NCI-H1417 (cell line): ENCODE measurements around the gene INO80D.
A peak's percentile ranks its signal among the peaks of the same experiment; 100 is the strongest.
"Not testable (repeated sequence)": the region's sequence is repeated elsewhere in the genome, so short reads cannot be mapped to it uniquely, and the experiment has no call there.

Experiments
- DNase-seq, 3 experiments: peaks; one replicate each; lab custom pipeline; 2025; lab: John Stamatoyannopoulos, UW

Gene INO80D, protein sequence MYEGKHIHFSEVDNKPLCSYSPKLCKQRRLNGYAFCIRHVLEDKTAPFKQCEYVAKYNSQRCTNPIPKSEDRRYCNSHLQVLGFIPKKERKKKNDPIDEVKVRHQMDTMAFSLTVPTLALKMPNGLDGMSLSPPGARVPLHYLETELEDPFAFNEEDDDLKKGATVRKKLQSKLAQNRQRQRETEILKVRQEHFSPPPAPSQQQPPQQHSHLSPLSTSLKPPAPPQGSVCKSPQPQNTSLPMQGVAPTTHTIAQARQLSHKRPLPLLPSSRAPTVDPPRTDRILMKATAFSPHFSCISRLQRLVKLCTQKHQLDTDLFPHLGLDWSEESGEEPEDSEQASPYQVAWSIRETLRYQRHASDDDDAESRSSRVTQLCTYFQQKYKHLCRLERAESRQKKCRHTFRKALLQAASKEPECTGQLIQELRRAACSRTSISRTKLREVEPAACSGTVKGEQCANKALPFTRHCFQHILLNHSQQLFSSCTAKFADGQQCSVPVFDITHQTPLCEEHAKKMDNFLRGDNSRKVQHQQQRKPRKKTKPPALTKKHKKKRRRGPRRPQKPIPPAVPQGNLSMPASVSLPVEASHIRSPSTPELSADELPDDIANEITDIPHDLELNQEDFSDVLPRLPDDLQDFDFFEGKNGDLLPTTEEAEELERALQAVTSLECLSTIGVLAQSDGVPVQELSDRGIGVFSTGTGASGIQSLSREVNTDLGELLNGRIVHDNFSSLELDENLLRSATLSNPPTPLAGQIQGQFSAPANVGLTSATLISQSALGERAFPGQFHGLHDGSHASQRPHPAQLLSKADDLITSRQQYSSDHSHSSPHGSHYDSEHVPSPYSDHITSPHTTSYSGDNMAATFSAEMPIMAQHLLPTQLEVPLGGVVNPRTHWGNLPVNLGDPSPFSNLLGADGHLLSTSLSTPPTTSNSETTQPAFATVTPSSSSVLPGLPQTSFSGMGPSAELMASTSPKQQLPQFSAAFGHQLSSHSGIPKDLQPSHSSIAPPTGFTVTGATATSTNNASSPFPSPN

DNA sequence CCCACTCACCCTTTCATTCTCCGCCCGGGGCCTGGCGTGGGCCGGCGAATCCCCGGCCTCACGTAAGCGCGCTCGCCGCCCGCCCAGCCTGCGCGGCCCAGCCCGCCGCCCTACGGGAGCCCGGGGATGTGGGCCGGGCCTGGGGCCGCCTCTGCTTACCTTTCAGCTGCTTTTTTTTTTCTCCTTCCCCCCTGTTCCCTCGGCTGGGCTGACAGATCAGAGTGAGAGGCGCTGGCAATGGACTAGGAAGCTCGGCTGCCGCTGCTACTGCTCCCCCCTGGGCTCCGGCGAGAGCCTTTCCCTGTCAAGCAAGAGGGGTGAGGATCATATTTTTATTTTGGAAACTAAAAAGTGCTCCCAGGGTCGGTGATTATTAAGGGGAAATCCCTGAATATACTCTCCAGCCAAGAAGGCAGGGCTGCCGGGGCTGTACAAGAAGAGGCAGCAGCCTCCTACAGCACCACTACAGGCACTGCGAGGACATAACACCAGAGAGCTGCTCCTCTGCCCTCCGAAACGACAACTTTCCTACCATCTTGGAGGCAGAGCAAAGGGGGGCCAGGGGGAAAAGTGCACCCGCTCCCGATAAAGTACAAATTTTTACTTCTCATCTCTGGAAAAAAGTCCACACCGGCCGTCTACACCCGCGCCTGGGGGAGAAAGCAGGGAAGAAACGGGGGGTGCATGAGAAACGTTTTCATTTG lies at the start of gene INO80D:
Gene INO80D (minus strand): TSS at position 433 of the 704 bp plus-strand sequence. CDS start 23,158 bp downstream, outside the sequence.
- peak; percentile 72 to 95 (median 90) for DNase-seq

DNA sequence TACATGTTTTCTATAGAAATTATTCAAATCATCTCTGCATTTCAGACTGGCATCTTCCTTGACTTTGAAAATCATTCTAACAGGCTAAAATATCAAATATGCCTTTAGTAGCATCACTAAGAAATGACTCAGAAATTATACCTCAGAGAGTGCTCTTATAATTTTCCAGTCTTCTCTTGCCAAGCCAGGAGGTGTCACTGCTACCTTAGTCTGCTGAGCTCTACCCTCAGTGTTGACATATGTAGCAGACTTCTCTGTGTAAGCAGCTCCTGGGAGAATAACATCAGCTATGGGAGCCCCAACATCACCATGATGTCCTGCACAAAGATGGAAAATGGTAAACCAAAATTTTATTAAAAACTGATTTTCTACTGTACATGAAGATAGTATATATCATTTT lies 41.7 kb upstream of the INO80D start:
- DNase-seq, result peak in 1 of 3 experiments; percentile 37

DNA sequence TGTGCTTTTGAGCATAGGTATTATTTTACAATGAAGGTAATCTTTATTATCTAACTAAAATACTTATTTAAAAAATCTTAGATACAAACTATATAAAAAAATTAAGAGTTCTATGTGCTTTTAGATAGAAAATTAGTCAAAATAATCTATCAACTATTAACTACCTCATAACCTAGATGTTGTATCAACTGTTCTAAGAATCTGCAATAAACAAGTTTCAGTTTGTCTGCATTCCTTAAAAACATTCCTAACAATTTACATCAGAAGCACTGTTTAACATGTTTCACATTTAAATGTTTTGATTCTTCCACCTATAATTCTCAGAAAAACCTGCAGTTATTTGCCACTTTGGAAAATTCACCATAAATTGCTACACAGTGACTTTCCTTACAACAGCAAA lies 39.9 kb upstream of the INO80D start:
- no peak for DNase-seq

DNA sequence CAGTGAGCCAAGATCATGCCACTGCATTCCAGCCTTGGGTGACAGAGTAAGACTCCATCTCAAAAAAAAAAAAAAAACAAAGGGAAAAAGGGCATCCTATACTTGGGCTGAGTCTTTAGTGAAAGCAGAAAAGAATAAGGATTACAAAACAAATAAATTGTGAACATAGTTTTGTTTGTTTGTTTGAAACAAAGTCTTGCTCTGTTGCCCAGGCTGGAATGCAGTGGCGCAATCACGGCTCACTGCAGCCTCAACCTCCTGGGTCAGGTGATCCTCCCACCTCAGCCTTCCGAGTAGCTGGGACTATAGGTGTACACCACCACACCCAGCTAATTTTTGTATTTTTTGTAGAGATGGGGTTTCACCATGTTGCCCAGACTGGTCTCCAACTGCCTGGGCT lies 36.6 kb upstream of the INO80D start:
- DNase-seq, result not testable (repeated sequence)

DNA sequence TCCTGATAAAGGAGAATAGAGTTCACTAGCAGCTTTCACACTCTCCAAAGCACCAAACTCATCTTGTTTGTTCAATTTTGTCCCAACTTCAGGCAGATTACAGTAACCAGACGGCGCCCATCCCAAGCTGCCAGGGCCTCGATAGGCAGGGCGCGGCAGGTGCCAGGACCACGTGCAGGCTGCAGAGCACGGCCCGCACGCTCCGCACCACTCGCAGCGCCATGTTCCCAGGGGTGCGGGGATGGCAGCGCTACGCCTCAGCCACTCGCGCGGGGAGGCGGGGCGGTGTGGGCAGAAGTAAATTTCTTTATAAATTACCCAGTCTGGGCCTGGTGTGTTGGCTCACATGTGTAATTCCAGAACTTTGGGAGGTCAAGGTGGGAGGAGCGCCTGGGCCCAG lies 30.3 kb upstream of the INO80D start:
- DNase-seq, result no peak

DNA sequence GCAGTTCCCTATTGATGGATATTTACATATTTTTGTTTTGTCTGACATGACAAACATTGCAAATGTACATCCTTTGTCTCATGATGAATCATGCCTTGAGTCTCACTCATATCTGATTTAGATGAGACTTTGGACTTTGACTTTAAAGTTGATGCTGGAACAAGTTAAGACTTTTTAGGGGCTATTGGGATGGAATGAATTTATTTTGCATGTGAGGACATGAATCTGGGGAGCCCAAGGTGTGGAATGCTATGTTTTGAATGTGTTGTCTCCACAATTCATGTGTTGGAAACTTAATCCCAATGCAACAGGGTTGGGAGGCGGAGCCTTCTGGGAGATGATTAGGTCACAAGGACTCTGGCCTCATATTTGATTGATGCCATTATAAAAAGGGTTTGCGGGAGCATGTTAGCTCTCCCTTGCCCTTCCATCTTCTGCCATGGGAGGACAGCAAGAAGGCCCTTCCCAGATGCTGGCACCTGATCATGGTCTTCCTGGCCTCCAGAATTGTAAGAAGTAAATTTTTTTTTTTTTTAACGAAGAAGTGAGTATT lies 29.1 kb upstream of the INO80D start:
- DNase-seq, result no peak

DNA sequence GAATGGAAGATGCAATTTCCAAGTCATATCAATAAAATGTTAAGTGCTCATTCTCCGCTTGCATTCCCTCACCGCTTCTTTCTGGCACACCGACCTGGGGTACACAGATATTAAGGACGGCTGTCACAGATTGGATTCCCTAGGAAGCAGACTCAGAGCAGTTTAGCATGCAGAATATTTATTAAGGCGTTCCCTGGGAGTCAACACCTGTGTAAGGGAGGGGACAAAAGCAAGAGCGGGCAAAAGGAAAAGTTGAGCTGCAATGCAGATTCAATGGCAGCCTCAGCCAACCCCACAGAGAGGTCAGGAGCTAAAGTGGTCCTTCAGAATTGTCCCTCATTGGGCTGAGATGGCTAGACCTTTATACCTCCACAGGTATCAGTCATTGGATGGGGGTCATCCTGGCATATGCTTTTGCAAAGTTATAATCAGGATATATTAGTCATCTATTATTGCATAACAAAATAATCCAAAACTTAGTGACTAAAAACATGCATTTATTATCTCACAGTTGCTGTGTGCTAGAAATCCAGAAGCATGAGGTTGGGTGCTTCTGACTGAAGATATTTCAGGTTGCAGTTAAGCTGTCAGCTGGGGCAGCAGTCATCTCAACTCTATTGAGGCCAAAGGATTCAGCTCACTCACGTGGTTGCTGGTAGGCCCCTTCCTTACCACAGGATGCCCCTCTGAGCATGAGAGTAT lies 27.0 kb upstream of the INO80D start:
- DNase-seq, result no peak

DNA sequence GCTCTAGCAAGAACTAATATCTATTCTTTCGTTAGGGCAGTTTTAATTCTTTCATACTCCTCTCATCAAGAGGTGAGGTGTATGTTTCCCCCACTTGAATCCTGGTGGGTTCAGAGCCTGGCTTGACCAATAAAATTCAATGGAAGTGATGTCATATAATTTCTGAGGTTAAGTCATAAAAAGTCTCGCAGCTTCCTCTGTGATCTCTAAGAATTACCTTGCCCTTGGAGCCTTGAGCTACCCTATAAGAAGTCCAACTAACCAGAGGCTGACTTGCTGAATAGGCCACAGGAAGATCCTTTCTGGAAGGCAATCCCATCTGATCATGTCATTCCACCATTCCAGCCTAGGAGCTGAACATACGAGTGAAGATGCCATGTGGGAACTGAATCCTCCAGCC lies 26.1 kb upstream of the INO80D start:
- DNase-seq, result no peak

DNA sequence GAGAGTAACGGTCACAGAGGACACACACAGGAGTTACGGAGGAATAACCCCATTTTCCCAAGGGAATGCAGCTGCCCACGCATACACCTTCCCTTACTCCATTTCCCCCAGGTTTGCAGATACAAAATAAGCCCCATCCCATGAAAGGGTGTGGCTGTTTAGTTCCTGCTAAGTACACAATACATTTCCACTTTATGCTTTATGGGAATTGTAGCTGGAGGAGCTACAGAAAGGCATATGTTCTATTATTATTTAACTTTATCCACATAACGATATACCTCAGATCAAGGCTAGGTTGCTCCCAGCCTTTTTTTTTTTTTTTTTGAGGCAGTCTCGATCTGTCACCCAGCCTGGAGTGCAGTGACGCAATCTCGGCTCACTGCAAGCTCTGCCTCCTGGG lies 22.7 kb upstream of the INO80D start:
- DNase-seq, result no peak

DNA sequence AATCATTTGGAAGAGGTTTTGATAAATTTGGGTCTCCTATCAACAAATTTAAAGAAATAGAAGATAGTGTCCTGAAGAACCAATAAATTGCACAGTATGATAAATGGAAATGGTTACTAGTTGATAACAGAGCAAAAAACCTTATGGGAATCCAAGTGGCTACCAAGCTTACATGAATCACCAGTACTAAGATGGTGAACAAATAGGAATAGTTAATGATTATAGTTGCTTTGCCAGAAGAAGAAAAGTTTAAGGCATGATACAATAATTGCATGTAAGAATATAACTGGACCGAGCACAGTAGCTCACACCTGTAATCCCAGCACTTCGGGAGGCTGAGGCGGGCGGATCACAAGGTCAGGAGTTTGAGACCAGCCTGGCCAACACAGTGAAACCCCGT lies 19.6 kb upstream of the INO80D start:
- DNase-seq, result no peak

DNA sequence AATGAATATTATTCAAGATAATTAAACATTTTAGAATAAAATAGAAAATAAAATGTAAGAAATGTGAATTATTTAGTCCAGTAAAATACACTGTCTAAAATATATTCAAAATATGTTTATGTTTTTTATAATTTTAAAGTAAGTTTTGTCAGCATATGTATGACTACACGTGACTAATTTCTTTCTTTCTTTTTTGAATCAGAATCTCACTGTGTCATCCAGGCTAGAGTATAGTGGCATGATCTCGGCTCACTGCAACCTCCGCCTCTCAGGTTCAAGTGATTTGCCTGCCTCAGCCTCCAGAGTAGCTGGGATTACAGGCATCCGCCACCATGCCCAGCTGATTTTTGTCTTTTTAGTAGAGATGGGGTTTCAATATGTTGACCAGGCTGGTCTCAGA lies 19.1 kb upstream of the INO80D start:
- no peak for DNase-seq

DNA sequence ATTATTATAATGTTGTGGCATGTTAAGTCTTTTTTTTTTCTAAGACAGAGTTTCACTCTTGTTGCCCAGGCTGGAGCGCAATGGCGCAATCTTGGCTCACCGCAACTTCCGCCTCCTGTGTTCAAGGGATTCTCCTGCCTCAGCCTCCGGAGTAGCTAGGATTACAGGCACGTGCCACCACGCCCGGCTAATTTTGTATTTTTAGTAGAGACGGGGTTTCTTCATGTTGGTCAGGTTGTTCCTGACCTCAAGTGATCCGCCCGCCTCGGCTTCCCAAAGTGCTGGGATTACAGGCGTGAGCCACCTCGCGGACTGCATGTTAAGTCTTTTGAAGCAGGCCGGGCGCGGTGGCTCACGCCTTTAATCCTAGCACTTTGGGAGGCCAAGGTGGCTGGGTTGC lies 12.9 kb upstream of the INO80D start:
- DNase-seq, result not testable (repeated sequence)

DNA sequence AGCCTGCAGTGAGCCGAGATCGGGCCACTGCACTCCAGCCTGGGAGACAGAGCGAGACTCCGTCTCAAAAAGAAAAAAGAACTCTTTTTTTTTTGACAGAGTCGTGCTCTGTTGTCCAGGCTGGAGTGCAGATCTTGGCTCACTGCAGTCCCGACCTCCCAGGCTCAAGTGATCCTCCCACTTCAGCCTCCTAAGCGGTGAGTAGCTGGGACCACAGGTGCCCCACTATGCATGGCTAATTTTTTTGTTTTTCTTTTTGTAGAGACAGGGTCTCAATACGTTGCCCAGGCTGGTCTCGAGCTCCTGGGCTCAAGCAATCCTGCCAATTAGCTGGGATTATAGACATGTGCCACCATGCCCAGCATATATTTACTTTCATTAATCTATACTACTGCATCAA lies 12.5 kb upstream of the INO80D start:
- DNase-seq, result no peak

DNA sequence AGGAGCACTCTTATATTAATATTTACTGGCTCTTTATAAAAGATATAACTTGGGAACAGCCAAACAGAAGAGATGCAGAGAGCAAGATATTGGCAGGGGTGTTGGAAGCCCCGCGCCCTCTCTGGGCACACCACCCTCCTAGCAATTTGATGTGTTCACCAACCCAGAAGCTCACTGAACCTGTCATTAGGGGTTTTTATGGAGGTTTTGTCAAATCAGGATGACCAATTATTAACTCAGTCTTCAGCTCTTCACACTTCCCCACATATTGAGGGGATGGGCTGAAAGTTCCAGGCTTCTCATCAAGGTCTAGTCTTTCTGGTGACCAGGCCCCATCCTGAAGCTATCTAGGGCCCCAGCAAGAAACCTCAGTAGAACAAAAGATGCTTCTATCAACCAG lies 10.9 kb upstream of the INO80D start:
- DNase-seq, result no peak

DNA sequence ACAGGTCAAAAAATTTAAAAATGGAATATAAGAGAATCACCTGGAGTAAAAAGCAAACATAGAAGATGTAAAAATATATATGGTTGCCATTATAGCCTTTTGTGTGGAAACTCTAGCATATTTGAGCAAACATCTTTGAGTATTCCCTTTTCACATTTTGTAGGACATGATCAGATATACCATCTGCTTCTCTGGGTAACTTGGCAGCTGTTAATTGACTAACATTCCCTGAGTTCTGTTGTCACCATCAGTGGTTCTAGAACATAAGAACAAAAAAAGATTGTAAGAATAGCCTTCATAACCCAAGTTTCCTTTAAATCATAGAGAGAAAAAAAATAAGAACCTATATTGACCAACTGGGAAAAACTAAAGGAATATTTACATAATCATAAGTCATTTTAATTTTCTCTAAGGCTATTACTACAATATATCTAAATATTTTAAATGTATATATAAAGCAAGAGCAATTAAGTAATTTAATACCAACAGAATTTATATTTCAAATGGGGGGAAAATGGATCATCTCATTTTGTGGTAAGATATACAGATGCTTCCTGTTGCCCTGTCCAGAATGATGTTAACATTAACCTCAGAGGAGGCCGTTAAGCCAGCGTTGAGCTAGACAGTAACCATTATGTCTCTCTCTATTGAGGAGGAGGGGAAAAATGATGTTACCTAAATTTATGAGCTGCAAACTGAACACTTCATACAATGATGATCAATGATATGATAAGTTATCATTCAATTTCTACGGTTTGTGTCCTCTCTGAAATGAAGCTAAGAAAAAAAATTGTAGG lies 9.8 kb upstream of the INO80D start:
- no peak for DNase-seq

DNA sequence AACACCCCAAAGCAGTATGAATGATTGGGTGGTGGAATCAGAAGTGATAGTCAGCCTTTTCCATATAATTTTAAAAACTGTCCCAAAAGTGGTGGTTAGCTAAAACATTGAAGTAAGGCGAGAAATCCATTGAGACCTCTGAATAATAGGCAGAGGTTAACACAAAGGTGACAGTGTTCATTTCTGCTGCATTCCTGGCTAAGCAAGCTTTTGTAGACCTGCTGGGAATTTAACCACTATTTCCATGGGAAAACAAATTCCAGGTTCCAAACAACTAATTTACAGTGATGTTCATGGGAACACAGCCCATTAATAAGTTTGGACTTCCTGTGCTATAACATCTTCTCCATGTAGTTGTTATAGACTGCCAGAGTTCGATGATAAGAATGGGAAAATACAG lies 6.3 kb upstream of the INO80D start:
- DNase-seq, result no peak

DNA sequence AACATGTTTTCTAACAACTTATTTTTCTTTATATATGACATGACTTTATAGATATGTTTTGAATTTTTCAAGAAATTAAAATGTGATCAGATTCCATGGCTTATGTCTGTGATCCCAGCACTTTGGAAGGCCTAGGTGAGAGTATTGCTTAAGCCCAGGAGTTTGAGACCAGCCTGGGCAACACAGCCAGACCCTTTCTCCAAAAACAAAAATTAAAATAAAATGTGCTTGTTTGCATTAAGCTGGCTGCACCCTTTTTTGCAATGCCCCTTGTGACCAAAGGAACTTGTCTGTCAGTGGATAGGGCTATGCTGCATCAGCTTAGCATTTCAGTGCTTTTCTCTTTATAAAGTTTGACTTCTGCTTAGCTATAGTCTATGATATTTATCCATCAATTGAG lies 2.3 kb upstream of the INO80D start:
- DNase-seq, result no peak

DNA sequence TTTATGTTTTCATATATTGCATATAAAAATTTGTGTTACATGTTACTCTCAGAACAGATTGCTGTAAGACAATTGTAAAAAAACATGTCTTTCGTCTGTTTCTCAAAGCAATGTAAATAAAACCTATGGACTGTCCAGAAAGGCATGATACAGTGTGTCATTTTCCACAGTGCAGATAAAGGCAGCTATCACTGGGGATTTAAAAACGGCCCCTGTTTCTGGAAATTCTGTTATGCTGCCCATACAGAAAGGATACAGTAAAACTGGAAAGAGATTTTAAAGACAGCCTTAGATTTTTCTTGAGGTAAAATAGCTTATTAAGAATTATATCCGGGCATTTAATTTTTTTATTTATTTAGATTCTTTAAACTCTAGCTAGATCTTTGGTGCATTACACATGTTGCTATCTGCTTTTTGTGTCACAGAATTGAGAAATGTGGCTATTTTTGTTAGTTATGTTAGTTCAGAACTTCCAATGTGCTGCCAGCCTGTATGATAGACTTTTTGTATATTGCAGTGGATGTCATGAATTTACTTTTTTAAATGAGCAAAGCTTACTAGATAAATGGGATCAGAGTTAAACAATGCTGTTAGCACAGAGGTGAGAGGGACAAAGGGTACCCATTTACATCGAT lies 859 bp upstream of the INO80D start:
- DNase-seq, result peak; percentile 1 to 64 (median 25)

DNA sequence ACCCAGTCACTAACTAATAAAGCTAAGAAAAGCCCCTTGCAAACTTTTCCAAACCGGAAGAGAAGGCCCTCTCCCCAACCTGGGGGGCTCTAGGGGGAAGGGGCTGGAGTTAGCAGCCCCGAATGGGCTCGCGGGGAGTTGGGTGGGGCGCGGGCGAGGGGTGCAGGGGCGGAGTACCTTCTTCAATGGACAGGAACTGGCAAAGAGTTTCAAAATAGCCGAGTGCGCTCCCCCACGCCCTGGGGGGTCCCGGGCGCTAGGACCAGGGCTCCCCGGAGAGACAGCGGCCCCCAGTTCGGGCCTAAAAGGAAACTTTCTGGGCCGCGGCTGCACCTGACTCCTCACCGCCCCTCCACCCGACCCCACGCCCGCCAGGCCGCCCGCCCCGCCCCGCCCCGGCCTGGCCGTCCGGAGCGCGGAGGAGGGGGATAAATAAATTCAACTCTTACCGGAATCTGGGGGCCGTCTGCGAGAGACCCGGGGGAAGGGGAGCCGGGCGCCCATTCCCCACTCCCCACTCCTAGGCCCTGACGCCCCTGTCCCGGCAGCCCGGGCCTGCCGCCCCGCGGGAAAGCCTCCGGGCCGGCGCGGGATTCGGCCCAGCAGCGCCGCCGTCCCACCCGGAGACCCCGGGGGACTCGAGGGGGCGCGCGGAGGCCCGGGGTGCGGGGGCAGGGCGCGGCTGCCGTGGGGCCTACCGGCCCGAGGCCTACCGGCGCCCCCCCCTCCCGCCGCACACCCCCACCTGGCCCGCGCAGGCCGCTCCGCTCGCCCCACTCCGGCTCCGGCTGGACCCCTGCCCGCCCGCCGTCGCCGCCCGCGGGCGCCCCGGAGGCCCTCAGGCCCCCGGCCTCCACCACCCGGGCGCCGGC lies 868 bp downstream of the INO80D start:
- DNase-seq, result peak in 2 of 3 experiments; percentile 61 to 73
